GM18511 (cell line): ENCODE results near the gene CELF4.
"Not testable (repeated sequence)": the region's sequence is repeated elsewhere in the genome, so short reads cannot be mapped to it uniquely, and the experiment has no call there.

Experiments
- ATAC-seq: cut with Tn5 transposase; IDR thresholded peaks from one replicate; pipeline ENCODE4 v1.9.1; 2021; ENCODE audit warnings: mild to moderate bottlenecking, moderate library complexity; ENCODE audit not compliant: unreplicated experiment

CELF4 gene

GRCh38 chr18:37473195-37473840 lies 92.3 kb downstream of the CELF4 start:
- ATAC-seq, result no peak

DNA sequence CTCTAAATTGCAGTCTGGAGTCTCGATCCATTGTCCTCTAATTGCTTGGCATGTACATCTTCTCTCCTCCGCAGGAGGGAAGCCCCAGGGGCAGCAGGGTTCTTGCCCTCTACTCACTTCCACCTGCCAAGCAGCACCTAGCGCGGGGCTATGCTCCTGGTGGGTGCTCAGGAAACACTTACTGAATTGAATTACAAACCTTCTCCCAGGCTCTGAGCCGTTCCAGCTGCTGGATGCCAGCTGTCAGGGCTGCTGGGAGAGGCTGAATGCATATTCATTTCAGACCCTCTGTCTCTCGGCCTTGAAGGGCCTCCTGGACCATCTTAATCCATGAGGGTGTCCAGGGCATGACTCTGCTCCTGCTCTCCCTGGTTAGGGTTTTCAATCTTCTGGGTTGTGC lies 94.0 kb downstream of the CELF4 start:
- ATAC-seq, result no peak

DNA sequence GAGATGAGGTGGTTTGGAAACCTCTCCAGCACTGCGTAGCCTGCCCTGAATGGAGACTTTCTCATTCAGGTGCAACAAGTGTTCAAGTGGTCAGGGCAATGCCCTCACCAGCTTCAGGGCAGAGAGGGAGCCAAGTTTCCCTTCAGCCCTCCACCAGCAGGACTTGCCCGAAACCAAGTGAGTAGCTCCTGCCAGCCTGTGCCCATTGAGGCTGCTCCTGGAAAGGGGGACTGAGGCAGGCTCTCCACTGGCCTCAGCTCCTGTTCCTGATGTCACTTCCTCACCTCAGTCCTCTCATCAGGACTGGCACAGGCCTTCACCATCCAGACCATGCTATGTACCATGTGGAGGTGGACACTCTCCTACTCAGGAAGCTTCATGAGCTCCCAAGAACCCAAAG lies 94.6 kb downstream of the CELF4 start:
- no peak for ATAC-seq

GRCh38 chr18:37467002-37467662 lies 98.5 kb downstream of the CELF4 start:
- ATAC-seq, result no peak

GRCh38 chr18:37465958-37466357 lies 99.6 kb downstream of the CELF4 start:
- no peak for ATAC-seq

- no peak for ATAC-seq
Observed at GRCh38 chr18:37464257-37464656, 101.3 kb downstream of the CELF4 start.

GRCh38 chr18:37461329-37461728 lies 104.3 kb downstream of the CELF4 start:
- ATAC-seq, result not testable (repeated sequence)

DNA sequence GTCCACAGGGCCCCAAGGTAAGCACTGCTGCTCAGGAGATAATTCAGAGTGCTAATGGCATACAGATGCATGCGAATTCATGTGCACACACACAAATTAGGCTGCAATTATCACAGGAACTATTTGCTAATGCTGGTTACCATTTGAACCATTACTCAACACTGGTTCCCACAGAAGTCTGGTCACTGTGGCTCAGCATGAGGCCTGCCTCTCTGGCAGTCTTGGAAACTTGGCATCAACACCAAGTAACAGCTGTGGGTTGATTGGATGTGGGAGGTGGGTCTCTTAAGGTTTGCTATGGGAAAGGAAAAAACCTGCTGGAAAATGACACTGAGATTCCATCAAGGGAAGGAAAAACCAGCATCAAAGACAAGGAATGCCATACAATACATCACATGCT lies 105.0 kb downstream of the CELF4 start:
- ATAC-seq, result no peak

DNA sequence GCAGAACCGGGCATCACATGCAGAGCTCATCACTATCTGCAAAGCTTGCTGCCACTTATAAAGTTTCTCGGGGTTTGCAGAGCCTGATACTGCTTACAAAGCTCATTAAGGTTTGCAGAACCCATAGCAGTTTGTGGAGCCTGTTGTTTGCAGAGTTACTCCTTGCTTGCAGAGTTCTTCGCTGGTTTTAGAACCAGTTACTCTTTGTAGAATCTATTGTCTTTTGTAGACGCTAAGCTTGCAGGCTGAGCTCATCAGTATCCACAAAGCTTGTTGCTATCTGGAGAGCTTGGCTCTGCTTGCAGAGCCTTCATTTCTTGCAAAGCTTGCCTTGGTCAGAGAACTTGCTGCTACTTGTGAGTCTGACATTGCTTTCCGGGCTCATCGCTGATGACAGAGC lies 106.9 kb downstream of the CELF4 start:
- no peak for ATAC-seq

- no peak for ATAC-seq
Observed at GRCh38 chr18:37457753-37458152, 107.8 kb downstream of the CELF4 start.

DNA sequence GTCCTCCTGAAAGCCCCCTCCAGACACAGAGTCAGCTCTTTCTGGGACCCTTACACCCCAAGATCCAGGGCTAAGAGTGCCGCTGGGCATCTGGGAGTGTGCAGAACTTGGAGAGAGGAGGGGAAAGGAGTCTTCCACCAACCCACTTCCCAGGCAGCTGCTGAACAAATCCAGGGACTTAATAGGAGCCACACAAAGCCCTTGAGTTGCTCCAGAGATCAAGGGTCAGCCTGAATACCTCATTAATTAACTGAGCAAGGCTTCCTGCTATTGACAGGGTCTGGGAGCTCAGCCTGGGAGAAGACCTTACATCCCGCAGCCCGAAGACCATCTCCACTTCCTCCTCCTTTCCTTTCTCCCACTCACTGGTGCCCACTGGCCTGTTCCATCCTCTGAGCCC lies 108.3 kb downstream of the CELF4 start:
- ATAC-seq, result no peak

DNA sequence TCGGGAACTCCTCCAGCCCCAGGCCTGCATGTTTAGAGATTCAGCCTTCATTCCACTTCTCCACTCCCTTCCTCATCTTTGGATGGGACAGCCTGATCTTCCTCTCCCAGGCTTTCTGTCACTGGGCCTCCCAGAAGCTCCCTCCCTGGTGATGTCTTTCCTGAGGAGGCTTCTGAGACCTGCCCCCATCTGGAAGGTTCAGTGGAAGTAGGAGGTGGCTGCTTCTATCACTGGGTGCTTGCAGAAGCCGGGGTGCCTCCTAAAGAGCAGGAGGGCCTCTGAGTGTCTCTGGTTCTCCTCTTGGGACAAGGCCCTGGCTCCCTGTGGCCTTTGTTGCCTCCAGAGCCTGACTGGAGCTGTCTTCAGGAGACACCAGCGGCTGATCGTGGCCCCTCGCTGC lies 108.7 kb downstream of the CELF4 start:
- no peak for ATAC-seq

DNA sequence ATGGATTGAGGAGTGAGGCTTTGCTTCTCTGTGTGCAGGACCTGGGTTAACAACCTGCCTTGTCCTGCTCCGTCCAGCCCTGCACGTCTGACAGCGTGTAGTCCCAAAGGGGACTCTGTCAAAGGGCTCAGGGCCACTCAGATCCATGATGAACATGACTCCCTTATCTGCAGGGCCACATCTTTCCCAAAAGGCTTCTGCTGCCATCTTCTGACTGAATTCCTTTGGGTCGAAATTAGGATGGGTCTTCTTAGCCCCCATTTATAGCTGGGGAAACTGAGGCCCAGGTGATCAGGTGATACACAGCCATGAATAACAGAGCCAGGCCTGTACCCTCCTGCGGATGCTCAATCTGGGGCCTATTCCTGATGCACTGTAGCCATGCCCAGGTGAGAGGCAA lies 109.2 kb downstream of the CELF4 start:
- ATAC-seq, result no peak

GRCh38 chr18:37453752-37454151 lies 111.8 kb downstream of the CELF4 start:
- ATAC-seq, result no peak

DNA sequence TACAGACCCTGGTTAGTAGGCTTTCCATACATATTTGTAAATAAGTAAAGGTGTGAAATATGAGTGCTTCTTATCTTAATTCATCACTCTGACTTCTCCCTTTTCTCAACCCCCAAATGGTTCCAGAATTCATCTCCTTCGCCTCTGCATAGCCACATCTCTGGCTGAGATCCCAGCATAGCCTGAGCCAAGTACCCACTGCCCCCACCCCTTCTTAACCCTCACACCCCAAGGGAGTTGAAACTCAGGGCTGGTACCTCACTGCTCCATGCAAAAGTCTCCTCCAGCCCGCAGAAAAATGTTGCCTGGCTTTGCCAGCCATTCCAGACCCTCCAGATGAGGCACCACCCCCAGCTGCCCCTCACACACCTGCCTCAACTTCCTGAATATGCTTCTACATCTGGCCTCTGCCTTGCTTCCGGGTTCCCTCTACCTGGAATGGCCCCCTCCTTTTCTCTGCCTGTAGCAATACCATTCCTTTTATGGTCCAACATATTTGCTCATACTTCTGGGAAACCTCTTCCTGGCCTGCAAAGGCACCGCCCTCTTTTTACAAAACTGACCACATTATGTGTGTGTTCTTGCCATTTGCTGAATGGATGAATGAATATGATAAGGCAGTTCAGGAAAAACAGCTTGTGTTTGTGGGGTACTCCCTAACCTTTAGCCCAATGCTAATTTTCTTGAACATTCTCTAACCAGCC lies 112.8 kb downstream of the CELF4 start:
- ATAC-seq, result no peak

- no peak for ATAC-seq
Observed at GRCh38 chr18:37452015-37452414, 113.6 kb downstream of the CELF4 start.

GRCh38 chr18:37451239-37451825 lies 114.3 kb downstream of the CELF4 start:
- no peak for ATAC-seq

DNA sequence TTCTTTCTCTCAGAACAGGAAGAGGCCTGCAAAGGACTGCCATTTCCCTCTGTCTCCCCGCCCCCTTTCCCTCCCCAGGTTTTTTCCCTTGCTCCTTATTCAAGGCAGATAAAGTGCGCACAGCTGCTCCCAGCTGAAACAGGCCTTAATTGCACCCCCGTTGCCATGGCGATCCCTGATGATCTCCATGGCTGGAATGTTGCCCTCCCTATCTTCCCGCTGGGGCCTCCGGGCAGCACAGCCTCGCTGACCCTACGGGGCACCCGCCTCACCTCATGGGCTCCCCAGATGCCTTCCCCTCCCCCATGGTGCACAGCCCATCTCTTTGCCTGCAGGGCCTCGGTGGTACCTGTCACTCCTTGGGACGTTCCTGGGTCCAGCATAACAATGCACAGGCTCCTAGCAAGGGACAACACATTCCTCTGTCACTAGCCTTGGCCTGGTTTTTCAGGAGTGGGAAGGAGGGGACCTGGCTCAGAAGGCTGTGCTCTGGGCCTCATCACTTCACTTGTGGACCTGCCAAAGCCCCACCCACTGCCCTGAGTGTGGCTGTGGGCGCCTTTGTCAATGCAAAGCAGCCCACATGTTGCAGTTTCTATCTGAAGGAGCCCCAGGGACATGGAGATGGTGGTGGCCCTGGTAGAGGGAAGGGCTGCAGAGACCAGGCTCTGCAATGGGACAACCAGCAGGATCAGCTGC lies 115.0 kb downstream of the CELF4 start:
- ATAC-seq, result no peak

DNA sequence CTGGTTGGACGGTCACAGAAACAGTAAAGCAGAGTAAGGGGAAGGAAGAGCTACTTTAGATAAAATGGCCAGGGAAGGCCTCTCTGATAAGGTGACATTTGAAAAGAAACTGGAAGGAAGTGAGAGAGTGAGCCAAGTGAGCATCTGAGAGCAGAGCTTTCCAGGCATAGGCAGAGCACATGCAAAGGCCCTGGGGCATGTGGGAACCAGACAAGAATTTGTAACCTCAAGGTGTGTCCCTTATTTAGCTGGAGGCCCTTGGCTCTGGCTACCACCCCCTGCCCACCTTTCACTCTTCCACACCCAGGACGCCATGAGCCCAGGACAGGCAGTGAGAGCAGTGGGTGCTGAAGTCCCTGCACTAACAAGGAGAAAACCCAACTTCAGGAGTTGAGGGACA lies 116.0 kb downstream of the CELF4 start:
- no peak for ATAC-seq

DNA sequence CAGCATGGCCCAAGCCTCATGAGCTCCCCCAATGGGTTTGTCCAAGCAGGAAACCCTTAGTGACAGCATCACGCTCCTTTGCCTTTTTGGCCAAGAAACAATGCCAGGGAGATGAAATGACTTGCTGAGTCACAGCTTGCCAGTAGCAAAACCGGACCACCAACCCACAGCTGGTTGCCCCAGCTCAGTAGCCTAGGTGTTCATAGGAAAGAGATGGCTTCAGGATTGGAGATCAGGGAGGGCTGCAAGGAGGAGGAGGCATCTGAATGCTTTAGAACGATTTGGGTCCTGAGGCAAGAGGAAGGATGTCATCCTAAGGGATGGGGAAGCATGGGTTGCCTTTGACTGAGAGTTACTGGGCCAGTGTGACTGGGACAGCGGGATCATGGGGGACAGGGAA lies 116.7 kb downstream of the CELF4 start:
- no peak for ATAC-seq
